CD4-positive, alpha-beta T cell treated with Interleukin-15 for 1 hour (primary cell): ENCODE results near the gene MINPP1.

ENCODE experiments used
- DNase-seq: peaks from one replicate; pipeline ENCODE4 v3.0.0-alpha.2; 2020

The MINPP1 gene

GRCh38 chr10:87524296-87524695, 19.6 kb downstream of the MINPP1 start:
- no peak for DNase-seq

DNA sequence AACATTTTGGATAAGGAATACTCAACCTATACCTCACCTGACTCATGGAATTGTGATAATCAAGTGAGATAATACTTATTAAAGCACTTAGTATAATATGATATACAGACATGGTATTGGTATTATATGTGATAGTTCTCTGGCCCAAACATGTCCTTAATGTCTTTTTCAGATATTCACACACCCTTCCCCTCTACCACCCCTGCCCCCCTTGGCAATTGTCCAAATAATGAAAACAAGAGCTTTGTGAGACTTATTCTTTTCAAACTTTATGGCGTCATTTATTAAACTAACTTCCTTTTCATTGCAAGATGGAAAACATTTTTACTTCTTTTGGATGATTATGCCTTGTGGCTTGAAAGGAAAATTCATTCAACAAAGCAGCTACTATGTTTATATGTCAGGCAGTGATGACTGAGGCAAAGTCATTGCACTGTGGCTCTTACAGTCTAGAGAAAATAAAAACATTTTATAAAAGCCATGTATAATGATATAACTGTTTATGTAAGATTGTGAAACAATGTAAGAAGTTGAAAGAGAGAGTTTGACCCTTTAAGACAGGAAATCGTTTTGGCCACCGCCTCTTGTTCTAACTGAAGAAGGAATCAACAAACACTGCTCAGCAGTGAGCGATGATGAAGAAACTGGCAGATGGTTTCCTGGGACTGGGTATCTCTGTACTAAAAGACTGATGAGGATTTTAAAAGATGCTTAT, 27.4 kb downstream of the MINPP1 start:
- no peak for DNase-seq

GRCh38 chr10:87532696-87533095, 28.0 kb downstream of the MINPP1 start:
- no peak for DNase-seq

- DNase-seq, result no peak
Observed at GRCh38 chr10:87534173-87534858, 29.6 kb downstream of the MINPP1 start.

GRCh38 chr10:87538092-87539015, 33.7 kb downstream of the MINPP1 start:
- DNase-seq, result no peak

DNA sequence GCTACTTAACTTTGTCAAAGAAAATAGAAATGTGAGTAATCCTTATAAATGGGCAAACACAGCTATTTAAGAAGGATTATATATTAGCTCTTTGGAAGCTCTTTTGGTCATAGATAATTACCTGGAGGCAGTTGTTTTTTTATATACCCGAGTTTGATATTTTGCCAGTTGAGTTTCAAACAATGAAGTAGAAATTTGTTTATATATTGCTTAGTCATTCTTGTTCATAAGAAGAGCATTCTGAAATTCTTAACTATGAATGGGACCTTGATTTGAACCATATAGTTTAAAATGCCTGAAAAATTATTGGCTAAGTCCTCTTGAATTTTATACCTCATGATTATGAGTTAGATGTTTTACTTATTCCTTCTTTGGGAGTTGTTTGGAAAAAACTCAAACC, 36.4 kb downstream of the MINPP1 start:
- DNase-seq, result no peak

DNA sequence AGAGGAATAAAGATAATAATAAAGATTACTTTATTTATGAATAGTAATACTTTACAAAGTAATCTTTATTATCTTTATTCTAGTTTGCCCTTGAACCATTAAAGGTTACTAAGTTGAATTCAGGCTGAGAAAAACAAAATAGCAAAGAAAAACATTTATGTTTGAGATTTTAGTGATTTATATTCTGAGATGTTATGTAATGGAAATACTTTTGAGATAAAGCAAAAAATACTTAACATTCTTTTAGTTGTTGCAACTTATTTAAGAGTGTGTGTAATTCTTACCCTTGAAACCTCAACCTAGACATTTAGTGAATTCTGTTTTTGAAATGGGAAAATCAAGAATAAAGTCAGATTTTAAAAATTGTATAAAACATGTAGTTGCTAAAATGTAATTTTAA, 40.0 kb downstream of the MINPP1 start:
- DNase-seq, result no peak

DNA sequence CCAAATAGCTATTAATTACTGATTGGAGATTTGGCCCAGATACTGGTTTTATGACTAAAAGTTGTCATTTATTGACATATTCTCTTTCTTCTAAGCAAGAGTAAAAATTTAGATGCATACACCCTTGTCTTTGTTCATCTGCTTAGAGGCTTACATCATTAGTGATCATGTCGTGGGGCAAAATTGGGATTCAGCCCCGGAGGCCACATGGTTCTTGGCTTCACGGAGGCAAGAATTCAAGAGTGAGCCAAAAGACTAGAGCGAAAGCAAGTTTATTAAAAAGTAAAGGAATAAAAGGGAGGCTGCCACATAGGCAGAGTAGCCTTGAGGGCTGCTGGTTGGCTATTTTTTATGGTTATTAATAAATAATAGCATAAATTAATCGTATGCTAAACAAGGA, 41.1 kb downstream of the MINPP1 start:
- no peak for DNase-seq

- DNase-seq, result peak; percentile 26
Observed at GRCh38 chr10:87546210-87546609, 41.5 kb downstream of the MINPP1 start.

- no peak for DNase-seq
Observed at GRCh38 chr10:87546971-87547413, 42.3 kb downstream of the MINPP1 start.

- DNase-seq, result no peak
Observed at GRCh38 chr10:87547734-87548311, 43.1 kb downstream of the MINPP1 start.

DNA sequence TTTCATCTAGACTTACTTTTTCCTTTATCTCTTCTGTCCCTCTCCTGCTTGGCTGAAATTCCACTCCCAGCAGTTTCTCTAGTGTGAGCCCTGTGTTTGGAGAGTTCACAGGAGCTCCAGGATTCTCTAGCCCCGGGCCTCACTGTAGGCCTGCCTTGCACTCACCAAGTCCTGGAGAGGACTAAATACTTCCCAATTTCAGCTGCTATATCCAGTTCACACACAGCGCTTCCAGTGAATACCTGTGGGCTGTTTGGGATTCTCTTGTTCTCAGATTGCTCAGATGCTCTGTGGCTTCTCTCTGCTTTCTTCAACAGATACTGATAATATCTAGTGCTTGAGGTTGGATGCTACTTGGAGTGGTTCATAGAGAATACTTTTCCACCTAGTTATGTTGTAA, 46.0 kb downstream of the MINPP1 start:
- DNase-seq, result no peak

- DNase-seq, result no peak
Observed at GRCh38 chr10:87551326-87551725, 46.6 kb downstream of the MINPP1 start.

DNA sequence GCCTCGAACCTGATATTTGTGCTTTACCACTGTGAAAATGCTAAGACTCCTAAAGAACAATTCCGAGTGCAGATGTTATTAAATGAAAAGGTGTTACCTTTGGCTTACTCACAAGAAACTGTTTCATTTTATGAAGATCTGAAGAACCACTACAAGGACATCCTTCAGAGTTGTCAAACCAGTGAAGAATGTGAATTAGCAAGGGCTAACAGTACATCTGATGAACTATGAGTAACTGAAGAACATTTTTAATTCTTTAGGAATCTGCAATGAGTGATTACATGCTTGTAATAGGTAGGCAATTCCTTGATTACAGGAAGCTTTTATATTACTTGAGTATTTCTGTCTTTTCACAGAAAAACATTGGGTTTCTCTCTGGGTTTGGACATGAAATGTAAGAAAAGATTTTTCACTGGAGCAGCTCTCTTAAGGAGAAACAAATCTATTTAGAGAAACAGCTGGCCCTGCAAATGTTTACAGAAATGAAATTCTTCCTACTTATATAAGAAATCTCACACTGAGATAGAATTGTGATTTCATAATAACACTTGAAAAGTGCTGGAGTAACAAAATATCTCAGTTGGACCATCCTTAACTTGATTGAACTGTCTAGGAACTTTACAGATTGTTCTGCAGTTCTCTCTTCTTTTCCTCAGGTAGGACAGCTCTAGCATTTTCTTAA, 47.7 kb downstream of the MINPP1 start:
- DNase-seq, result no peak

DNA sequence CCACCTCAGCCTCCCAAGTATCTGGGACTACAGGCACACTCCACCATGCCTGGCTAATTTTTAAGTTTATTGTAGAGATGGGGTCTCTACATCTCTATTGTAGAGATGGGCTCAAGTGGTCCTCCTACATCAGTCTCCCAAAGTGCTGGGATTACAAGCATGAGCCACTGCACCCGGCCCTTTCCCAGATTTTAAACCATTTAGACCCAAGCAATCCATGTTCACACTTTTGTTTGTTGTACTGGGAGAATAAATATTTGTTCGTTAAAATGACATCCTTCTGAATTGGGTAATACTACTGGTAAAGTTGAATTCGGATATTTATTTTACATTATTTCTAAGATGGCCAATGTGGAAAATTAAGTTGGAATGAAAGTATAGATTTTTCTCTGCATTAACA, 52.7 kb downstream of the MINPP1 start:
- DNase-seq, result no peak

- DNase-seq, result no peak
Observed at GRCh38 chr10:87558333-87558732, 53.6 kb downstream of the MINPP1 start.

DNA sequence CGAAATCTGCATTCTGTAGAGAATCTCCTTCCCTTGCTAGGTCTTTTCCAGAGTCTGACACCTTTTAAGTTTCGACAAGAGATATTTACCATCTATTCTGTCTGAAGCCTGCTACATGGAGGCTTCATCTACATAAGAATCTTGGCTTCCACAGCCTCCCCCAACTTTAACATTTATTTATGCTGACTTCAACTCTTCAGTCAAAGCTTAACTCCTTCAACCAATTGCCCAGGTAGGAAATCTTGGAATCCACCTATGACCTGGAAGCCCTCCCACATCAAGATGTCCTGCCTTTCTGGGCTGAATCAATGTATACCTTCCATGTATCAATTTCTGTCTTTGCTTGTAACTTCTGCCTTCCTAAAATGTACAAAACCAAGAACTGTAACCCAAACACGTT, 54.7 kb downstream of the MINPP1 start:
- DNase-seq, result no peak

- no peak for DNase-seq
Observed at GRCh38 chr10:87560495-87561129, 55.9 kb downstream of the MINPP1 start.

DNA sequence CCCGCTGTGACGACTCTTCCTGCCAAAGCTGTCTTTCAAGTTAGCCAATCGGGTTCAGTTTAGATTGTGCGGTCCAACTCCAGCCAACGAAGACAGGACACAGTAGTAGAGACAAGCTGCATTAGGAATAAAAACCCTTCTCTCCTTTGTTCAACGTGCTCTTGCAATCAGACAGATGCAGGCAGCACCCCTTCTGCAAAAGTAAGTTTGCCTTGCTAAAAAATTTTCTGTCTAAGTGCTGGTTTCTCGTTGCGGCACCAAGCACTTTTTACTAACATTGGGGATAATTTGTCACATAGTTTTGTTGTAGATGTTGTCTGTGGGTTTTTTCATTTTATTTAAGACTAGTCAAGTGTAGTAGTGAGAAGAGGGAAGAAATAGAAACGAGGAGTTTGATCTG, 58.1 kb downstream of the MINPP1 start:
- no peak for DNase-seq

DNA sequence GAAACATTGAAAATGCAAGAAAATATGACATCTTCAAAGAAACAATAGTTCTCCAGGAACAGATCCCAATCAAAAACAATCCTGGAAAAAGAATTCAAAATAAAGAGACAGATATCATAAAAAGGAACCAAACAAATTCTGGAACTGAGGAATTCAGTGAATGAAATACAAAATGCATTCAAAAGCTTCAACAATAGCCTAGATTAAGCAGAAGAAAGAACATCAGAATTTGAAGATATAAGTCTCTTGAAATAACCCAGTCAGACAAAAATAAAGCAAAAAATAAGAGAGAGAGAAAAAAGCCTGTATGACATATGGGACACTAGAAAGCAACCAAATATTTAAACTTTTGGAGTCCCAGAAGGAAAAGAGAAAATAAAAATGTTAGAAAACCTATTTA, 60.3 kb downstream of the MINPP1 start:
- DNase-seq, result no peak

DNA sequence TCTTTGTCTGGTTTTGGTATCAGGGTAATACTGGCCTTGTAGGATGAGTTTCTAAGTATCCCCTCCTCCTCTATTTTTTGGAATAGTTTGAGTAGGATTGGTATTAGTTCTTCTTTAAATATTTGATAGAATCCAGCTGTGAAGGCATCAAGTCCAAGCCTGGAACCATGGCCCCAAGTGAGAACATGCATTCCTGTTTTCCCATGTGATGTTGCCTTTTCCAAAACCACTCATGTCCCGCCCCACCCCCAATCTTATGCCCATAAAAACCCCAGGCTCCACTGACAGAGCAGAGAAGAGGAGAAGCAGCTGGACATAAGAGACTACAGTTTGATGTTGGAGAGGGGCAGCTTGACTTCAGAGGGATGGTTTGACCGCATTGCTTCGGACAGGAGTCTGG, 71.2 kb downstream of the MINPP1 start:
- DNase-seq, result no peak
